ENCODE results near the gene WWOX. TPM values are rescaled to one million over a fixed set of nuclear protein-coding genes. Genes with fewer than 3 reads are reported as not detected.

WWOX gene
- total RNA-seq, 1 experiment from 2014 or later, result 15.6 TPM

DNA sequence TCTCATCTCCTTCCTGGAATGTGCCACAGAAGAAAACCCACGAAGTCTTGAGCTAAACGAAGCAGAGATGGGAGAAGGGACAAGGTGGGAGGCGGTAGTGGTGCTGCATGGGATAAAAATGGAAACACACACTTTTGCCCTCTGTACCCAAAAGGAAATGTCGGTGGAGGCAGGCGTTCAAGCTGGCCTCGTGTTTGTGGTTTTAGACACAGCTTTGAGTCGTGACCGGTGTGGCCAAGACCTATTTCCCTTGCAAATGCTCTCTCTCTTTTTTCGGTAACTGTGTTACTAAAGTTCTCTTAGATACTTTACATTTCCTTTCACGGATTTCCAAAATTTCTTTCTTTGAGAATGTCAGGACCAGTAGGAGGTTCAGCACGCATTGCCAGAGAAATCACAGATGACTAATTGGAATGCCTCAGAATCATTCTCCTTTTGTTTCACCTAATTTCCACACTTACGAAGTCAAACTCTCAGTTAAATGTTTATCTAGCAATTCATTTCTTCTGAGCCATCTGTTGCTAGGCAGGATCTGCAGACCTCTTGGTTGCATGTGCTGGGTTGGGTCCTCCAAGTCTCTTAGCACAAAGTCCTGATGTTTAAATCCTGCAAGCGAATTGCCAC is 1088.8 kb downstream of the WWOX start:
- Histone ChIP-seq H3K18ac (ENCODE audit: insufficient read length, low read depth, low read length) (no peak overlapping the region), H3K4ac (ENCODE audit: low read depth, low read length) (no peak overlapping the region), H3K4me2 (ENCODE audit: insufficient read depth, insufficient read length, low read length) (no peak overlapping the region), H3K4me1 (ENCODE audit: insufficient read depth, low read length) (peaks cover 10% of the 10 kb centered on the region; the same call in 1 of the 2 replicates), H3K27ac (ENCODE audit: insufficient read length, low read depth, low read length) (no peak overlapping the region), H3K23me2 (ENCODE audit: insufficient read length, low read depth, low read length, poor library complexity, severe bottlenecking) (no peaks in the 10 kb centered on the region), H2BK20ac (ENCODE audit: low read depth, low read length, poor library complexity, severe bottlenecking) (no peak overlapping the region), H3T11ph (ENCODE audit: low read length) (no peak overlapping the region), H2BK12ac (ENCODE audit: insufficient read length, low read depth, low read length) (no peak overlapping the region), H4K5ac (ENCODE audit: insufficient read length, low read depth, low read length) (no peak overlapping the region), H3K79me2 (ENCODE audit: insufficient read depth, low read length) (no peaks in the 10 kb centered on the region), H4K8ac (replicated peaks; ENCODE audit: insufficient read length, low read depth, low read length) (no peak overlapping the region), H3K23ac (ENCODE audit: insufficient read length, low read depth, low read length) (no peak overlapping the region), H3K9ac (ENCODE audit: extremely low read depth, insufficient read length, low read length) (no peak overlapping the region), H4K20me1 (ENCODE audit: control insufficient read depth, insufficient read depth, insufficient read length) (no peaks in the 10 kb centered on the region), H2AFZ (ENCODE audit: low read length) (no peak overlapping the region), H2BK120ac (ENCODE audit: low read depth, low read length, poor library complexity, severe bottlenecking) (no peak overlapping the region), H3K79me1 (ENCODE audit: insufficient read depth, low read depth, low read length, poor library complexity, severe bottlenecking) (no peaks in the 10 kb centered on the region), H3K27me3 (ENCODE audit: insufficient read depth, low read length) (no peaks in the 10 kb centered on the region), H3K56ac (ENCODE audit: insufficient read length, low read depth, low read length) (no peak overlapping the region), H3K14ac (ENCODE audit: insufficient read depth, low read length) (no peak overlapping the region), H2BK15ac (ENCODE audit: low read depth, low read length) (no peak overlapping the region), H3K9me3 (ENCODE audit: control insufficient read depth, low read depth, low read length) (no peaks in the 10 kb centered on the region), H2AK5ac (ENCODE audit: insufficient read length, low read length) (no peak overlapping the region), H2BK5ac (ENCODE audit: insufficient read length, low read length) (no peak overlapping the region), H4K91ac (ENCODE audit: insufficient read length, low read depth, low read length) (no peak overlapping the region)
- Mint-ChIP-seq H3K9me3 (no peaks in the 10 kb centered on the region; a peak in 1 of 5 replicates), H3K27me3 (ENCODE audit: low read depth) (0 out of 2 replicates have a peak, but pooled peaks cover 2% of the 10 kb centered on the region), H3K36me3 (ENCODE audit: insufficient read depth in 1 of 3, low read depth in 3 of 3) (no peaks in the 10 kb centered on the region), H3K4me3 (no peak overlapping the region), H3K4me1 (peaks cover 15 to 19% of the 10 kb centered on the region in 2 experiments), H3K27ac (0 out of 7 replicates have a peak overlapping the region, but pooled peaks of 1 of the 3 experiments have one; percentile 5)
- DNase-seq, result no peak
- WGBS (ENCODE audit: extremely low coverage, insufficient read length, low lambda C conversion rate), result no CpG with 5 or more reads among the region's 13 CpGs
- TF ChIP-seq, protein P1, sequence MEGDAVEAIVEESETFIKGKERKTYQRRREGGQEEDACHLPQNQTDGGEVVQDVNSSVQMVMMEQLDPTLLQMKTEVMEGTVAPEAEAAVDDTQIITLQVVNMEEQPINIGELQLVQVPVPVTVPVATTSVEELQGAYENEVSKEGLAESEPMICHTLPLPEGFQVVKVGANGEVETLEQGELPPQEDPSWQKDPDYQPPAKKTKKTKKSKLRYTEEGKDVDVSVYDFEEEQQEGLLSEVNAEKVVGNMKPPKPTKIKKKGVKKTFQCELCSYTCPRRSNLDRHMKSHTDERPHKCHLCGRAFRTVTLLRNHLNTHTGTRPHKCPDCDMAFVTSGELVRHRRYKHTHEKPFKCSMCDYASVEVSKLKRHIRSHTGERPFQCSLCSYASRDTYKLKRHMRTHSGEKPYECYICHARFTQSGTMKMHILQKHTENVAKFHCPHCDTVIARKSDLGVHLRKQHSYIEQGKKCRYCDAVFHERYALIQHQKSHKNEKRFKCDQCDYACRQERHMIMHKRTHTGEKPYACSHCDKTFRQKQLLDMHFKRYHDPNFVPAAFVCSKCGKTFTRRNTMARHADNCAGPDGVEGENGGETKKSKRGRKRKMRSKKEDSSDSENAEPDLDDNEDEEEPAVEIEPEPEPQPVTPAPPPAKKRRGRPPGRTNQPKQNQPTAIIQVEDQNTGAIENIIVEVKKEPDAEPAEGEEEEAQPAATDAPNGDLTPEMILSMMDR (conservative IDR thresholded peaks at IDR 0.05), result no peak
